HEK293 (cell line): Measurements from ENCODE around the gene ZACN.

Experiments
- CTCF ChIP-seq: fragments of 450-650 bp; formaldehyde crosslinking; IDR thresholded peaks from 2 replicates; pipeline ENCODE4 v1.5.1; 2016; ENCODE audit warnings: missing biosample characterization, missing genetic modification characterization
- KLF10 ChIP-seq: fragments of 450-650 bp; IDR thresholded peaks from 2 replicates; pipeline ENCODE4 v1.5.1; 2018; ENCODE audit warnings: missing biosample characterization, mild to moderate bottlenecking, missing genetic modification characterization
- KLF16 ChIP-seq: fragments of 450-650 bp; formaldehyde crosslinking; IDR thresholded peaks from 2 replicates; pipeline ENCODE4 v1.5.1; 2017; ENCODE audit warnings: missing biosample characterization, missing genetic modification characterization
- PRDM6 ChIP-seq: fragments of 450-650 bp; formaldehyde crosslinking; IDR thresholded peaks from 2 replicates; pipeline ENCODE4 v1.5.1; 2017; ENCODE audit warnings: missing biosample characterization, missing genetic modification characterization
- REPIN1 ChIP-seq: fragments of 450-650 bp; formaldehyde crosslinking; IDR thresholded peaks from 2 replicates; pipeline ENCODE4 v1.5.1; 2017; ENCODE audit warnings: missing biosample characterization, missing genetic modification characterization, low read depth
- YY1 ChIP-seq: fragments of 450-650 bp; formaldehyde crosslinking; IDR thresholded peaks from 2 replicates; pipeline ENCODE4 v1.5.1; 2018; ENCODE audit warnings: missing biosample characterization, missing genetic modification characterization
- ZFP37 ChIP-seq: fragments of 450-650 bp; formaldehyde crosslinking; IDR thresholded peaks from 2 replicates; pipeline ENCODE4 v1.5.1; 2016; ENCODE audit warnings: missing biosample characterization, missing genetic modification characterization
- ZFP41 ChIP-seq: fragments of 450-650 bp; formaldehyde crosslinking; IDR thresholded peaks from 2 replicates; pipeline ENCODE4 v1.5.1; 2016; ENCODE audit warnings: missing biosample characterization, missing genetic modification characterization, borderline replicate concordance
- ZNF274 ChIP-seq, 2 experiments: fragments of 200-500 bp in 1 of 2; fragments of 450-650 bp in 1 of 2; sonication (Bioruptor generic) in 1 of 2; formaldehyde crosslinking in 1 of 2; IDR thresholded peaks; 2 replicates each; pipeline versions ENCODE4 v1.5.1 to v1.6.1; 2014 to 2016; ENCODE audit warnings: borderline replicate concordance in 1 of 2, inconsistent platforms in 1 of 2, low read length in 1 of 2, missing biosample characterization in 1 of 2, missing genetic modification characterization in 1 of 2
- TF ChIP-seq, protein P1 (sequence below): fragments of 450-650 bp; formaldehyde crosslinking; IDR thresholded peaks from 2 replicates; pipeline ENCODE4 v1.5.1; 2016; ENCODE audit warnings: missing biosample characterization, missing genetic modification characterization

DNA sequence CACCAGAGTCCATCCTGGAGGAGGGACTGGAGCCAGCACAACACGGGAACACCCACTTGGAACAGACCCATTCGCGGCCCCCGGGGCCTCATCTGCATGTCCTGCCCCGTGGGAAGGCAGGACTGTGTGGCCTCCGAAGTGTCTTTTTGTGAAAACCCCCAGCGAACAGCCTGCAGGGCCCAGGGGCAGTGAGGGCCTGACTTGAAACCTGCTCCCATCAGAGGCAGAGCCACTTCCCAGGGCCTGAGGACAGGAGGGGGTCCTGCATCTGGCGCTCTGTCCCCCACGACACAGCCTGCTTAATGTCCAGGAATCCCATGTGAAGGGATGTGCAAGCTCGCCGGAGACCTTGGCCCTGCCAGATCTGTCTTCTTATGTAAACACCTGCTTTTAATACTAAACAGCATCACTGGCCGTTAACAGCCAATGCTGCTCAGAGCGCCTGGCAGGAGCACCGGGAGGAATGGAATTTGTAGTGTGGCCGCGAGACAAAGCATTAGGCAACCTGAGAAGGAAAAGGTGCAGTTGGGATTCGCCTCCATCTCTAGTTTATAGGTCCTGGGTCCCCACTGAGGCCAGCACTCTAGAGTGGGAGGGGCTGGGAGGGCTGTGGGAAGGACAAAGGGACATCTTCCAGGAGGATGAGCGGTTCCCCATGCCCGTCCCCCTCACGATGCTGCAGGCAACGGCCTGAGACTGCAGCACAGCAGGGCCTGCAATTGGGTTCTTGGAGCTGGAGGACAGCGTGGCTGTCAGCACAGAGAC, 42.3 kb upstream of the ZACN start:
- no peak for TF ChIP-seq REPIN1 (tag by site-specific recombination)
- no peak for TF ChIP-seq ZFP37 (tag by site-specific recombination)
- TF ChIP-seq, protein P1, sequence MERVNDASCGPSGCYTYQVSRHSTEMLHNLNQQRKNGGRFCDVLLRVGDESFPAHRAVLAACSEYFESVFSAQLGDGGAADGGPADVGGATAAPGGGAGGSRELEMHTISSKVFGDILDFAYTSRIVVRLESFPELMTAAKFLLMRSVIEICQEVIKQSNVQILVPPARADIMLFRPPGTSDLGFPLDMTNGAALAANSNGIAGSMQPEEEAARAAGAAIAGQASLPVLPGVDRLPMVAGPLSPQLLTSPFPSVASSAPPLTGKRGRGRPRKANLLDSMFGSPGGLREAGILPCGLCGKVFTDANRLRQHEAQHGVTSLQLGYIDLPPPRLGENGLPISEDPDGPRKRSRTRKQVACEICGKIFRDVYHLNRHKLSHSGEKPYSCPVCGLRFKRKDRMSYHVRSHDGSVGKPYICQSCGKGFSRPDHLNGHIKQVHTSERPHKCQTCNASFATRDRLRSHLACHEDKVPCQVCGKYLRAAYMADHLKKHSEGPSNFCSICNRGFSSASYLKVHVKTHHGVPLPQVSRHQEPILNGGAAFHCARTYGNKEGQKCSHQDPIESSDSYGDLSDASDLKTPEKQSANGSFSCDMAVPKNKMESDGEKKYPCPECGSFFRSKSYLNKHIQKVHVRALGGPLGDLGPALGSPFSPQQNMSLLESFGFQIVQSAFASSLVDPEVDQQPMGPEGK (tag by site-specific recombination) = no peak
- TF ChIP-seq ZFP41 (tag by site-specific recombination) = no peak
- TF ChIP-seq ZNF274 (IDR thresholded peaks at IDR 0.05; ENCODE audit: low read length) = no peak
- no peak for TF ChIP-seq ZNF274 (tag by site-specific recombination; IDR thresholded peaks at IDR 0.05; ENCODE audit: borderline replicate concordance)
- no peak for TF ChIP-seq CTCF (tag by site-specific recombination)
- TF ChIP-seq YY1 (tag by site-specific recombination) = no peak
- no peak for TF ChIP-seq KLF16 (tag by site-specific recombination)
- TF ChIP-seq PRDM6 (tag by site-specific recombination) = no peak
- TF ChIP-seq KLF10 = no peak
